Natural killer cell (primary cell): Measurements from ENCODE around the gene SV2C. TPM values are rescaled to one million over a fixed set of nuclear protein-coding genes. Genes with fewer than 3 reads are reported as not detected.

Source experiments
- ATAC-seq, 3 donors: fragments of 150-1000 bp in 2 of 3; fragments of 200-7000 bp in 1 of 3; cut with Tn5 transposase; 1 replicate in 1 of 3; 2 replicates in 2 of 3; pipeline ENCODE4 v1.10.0; 2021; ENCODE audit warnings: mild to moderate bottlenecking in 2 of 3, moderate library complexity in 2 of 3
- DNase-seq, 2 donors: peaks; one replicate each; pipeline versions ENCODE4 v3.0.0 to v3.0.0-alpha.2; 2013 to 2021; ENCODE audit warnings: mixed read lengths in 1 of 2
- H3K27ac ChIP-seq: one replicate; pipeline ENCODE4 v1.5.1; 2013; ENCODE audit warnings: mild to moderate bottlenecking, low read length
- H3K27me3 ChIP-seq: one replicate; pipeline ENCODE4 v1.6.1; 2013; ENCODE audit warnings: low read length; ENCODE audit not compliant: control insufficient read depth, insufficient read depth
- H3K36me3 ChIP-seq: one replicate; pipeline ENCODE4 v1.6.1; 2013; ENCODE audit warnings: low read length; ENCODE audit not compliant: control insufficient read depth, insufficient read depth
- H3K4me1 ChIP-seq: one replicate; pipeline ENCODE4 v1.6.1; 2013; ENCODE audit warnings: low read length; ENCODE audit not compliant: control insufficient read depth, insufficient read depth
- H3K4me3 ChIP-seq: one replicate; pipeline ENCODE4 v1.5.1; 2013; ENCODE audit warnings: low read length
- H3K9me3 ChIP-seq: one replicate; pipeline ENCODE4 v1.6.1; 2013; ENCODE audit warnings: low read length; ENCODE audit not compliant: control insufficient read depth, insufficient read depth
- H3K27ac Mint-ChIP-seq, 2 donors: one replicate each; pipeline ENCODE4 v1.8.0; 2022; ENCODE audit warnings: mild to moderate bottlenecking in 2 of 2, mixed read lengths in 2 of 2, moderate library complexity in 1 of 2
- H3K27me3 Mint-ChIP-seq, 2 donors: one replicate each; pipeline ENCODE4 v1.8.0; 2022; ENCODE audit warnings: low read depth in 2 of 2, mixed read lengths in 2 of 2
- H3K36me3 Mint-ChIP-seq: one replicate; pipeline ENCODE4 v1.8.0; 2022; ENCODE audit warnings: mixed read lengths
- H3K4me1 Mint-ChIP-seq, 2 donors: one replicate each; pipeline ENCODE4 v1.8.0; 2022; ENCODE audit warnings: mixed read lengths in 2 of 2
- H3K4me3 Mint-ChIP-seq: one replicate; pipeline ENCODE4 v1.8.0; 2022; ENCODE audit warnings: mild to moderate bottlenecking, moderate library complexity, mixed read lengths
- H3K9me3 Mint-ChIP-seq, 2 donors: one replicate each; pipeline ENCODE4 v1.8.0; 2022; ENCODE audit warnings: mixed read lengths in 2 of 2
- WGBS: methylation state at CpG from one replicate; pipeline ENCODE4 v1.1.7; 2013; ENCODE audit warnings: missing lambda C conversion rate; ENCODE audit not compliant: insufficient coverage; 5-methylcytosine and 5-hydroxymethylcytosine counted together
- intact Hi-C: fragments of 100-400 bp; cut with micrococcal nuclease; formaldehyde crosslinking; loops from one replicate; pipeline ENCODE4 v1.14.2; 2022
- total RNA-seq, 4 donors: library from RNA; stranded (reverse); fragments of 120-200 nt in 1 of 4; gene quantifications; one replicate each; pipeline versions ENCODE4 v1.2.3 to v1.2.4, GENCODE V29; 2013 to 2022
- TF ChIP-seq, protein P1 (sequence below): fragments of 200-600 bp; IDR thresholded peaks from one replicate; pipeline ENCODE4 v1.8.0; 2022; ENCODE audit warnings: antibody characterized with exemption

Gene SV2C
- total RNA-seq, 3 donors from 2014 or later (not counting 1 experiment from before 2014, with no cell fraction given), result not detected

DNA sequence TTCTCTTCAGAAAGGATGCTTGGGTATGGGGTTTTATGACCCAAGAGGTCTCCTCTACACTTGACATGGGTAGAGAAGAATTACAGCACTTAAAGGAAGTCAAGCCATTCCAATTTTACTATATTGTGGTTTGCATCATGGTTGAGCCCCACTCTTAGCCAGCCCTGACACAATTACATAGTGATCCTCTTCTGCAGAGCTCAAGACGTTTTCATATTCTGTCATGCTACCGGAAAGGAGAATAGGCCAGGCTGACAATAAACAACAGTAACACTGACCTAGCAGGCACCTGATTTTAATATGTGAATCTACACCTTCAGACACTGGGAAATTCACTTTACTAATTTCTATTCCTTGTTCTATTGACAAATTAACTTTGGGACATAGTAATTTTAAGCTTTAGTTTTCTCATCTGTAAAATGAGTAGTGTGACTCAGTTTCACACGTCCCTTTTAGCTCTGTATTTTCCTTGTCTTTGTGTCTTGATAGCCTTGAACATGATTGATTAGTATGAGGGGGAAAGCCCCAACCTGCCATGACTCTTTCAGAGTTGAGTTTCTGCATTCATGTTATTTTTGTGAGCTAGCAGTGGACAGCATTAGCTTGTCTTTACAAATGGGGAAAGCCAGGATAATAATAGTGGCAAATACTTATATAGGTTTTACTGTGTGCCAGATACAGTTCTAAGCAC lies 83.8 kb downstream of the SV2C start:
- no peak for ATAC-seq

DNA sequence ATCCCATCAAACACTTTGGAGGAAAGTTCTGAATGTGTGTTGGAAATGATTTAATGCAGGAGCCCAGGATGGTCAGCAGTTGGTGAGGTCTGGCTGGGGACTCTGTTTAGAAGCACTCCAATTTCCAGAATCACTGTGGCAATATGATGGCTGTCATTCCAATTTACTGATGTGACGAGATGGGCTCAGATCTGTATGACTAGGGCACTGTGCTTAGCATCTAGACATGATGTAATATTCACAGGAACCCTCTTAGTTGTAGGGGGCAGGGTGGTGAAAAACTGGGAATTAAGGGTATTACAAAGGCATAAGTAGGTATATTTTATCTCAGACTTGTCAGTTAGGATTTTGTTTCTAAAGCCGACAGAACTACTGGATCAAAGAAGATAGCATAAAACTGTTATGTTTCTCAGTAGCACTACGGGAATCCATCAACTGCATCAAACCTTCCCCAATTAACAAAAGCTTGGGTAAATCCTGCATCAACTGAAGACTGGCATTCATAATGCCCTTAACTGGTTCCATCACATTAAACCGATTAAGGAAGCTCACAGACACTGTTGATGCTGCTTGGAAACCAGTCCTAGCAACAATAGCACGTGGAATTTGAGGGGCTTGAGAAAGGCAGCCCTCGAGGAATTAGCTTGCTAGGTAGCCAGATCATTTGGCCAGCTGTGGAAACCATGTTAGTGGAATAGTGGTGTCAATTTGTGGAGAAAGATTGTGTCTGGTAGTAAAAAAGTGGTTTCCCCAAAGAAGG lies 86.1 kb downstream of the SV2C start:
- H3K9me3 Mint-ChIP-seq, result peaks cover 0 to 3% of the 10 kb centered on the region in 2 donors
- TF ChIP-seq, protein P1, sequence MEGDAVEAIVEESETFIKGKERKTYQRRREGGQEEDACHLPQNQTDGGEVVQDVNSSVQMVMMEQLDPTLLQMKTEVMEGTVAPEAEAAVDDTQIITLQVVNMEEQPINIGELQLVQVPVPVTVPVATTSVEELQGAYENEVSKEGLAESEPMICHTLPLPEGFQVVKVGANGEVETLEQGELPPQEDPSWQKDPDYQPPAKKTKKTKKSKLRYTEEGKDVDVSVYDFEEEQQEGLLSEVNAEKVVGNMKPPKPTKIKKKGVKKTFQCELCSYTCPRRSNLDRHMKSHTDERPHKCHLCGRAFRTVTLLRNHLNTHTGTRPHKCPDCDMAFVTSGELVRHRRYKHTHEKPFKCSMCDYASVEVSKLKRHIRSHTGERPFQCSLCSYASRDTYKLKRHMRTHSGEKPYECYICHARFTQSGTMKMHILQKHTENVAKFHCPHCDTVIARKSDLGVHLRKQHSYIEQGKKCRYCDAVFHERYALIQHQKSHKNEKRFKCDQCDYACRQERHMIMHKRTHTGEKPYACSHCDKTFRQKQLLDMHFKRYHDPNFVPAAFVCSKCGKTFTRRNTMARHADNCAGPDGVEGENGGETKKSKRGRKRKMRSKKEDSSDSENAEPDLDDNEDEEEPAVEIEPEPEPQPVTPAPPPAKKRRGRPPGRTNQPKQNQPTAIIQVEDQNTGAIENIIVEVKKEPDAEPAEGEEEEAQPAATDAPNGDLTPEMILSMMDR, result no peak
- H3K36me3 Mint-ChIP-seq, result no peaks in the 10 kb centered on the region
- DNase-seq (no peak), ATAC-seq (no peak)
- intact Hi-C loops, result no loop called here
- Histone ChIP-seq H3K27ac (no peak overlapping the region), H3K27me3 (no peaks in the 10 kb centered on the region), H3K4me3 (no peak overlapping the region), H3K4me1 (no peaks in the 10 kb centered on the region), H3K36me3 (no peaks in the 10 kb centered on the region), H3K9me3 (no peaks in the 10 kb centered on the region)
- no peaks in the 10 kb centered on the region for H3K4me1 Mint-ChIP-seq
- H3K27me3 Mint-ChIP-seq, result peaks cover 11 to 12% of the 10 kb centered on the region in 2 donors
- whole genome bisulfite sequencing, result 89% methylated on average over 6 of the region's 6 CpGs
- H3K4me3 Mint-ChIP-seq, result no peak overlapping the region
- no peak overlapping the region for H3K27ac Mint-ChIP-seq

More for the DNA sequence above, 83.8 kb downstream of the SV2C start:
- intact Hi-C loops, result no loop called here
- Histone ChIP-seq H3K4me1 (no peaks in the 10 kb centered on the region), H3K9me3 (no peaks in the 10 kb centered on the region), H3K27me3 (no peaks in the 10 kb centered on the region), H3K36me3 (no peaks in the 10 kb centered on the region), H3K27ac (no peak overlapping the region), H3K4me3 (no peak overlapping the region)
- H3K36me3 Mint-ChIP-seq, result no peaks in the 10 kb centered on the region
- TF ChIP-seq, protein P1, result no peak
- peaks cover 0 to 3% of the 10 kb centered on the region in 2 donors for H3K9me3 Mint-ChIP-seq
- no peak overlapping the region for H3K4me3 Mint-ChIP-seq
- no peak overlapping the region for H3K27ac Mint-ChIP-seq
- DNase-seq, result no peak
- peaks cover 11 to 12% of the 10 kb centered on the region in 2 donors for H3K27me3 Mint-ChIP-seq
- WGBS, result 72% methylated on average over 3 of the region's 3 CpGs
- no peaks in the 10 kb centered on the region for H3K4me1 Mint-ChIP-seq

DNA sequence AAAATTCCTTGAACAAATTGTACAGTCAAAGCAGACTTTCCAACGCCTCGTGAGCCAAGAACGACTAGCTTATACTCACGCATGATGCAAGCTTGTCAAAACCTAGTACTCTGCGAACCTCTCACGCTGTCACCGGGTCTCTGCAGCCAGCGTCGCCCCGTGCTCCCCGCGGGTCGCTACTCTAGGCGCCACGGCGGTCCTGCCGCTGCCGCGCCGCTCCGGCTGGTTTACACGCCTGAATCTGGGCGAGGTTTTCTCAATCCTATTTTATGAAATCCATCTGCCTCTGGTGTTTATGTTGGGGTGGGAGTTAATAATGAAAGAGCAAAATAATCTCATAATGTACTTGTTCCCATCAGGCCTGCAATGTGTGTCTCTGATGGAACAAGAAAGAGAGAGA lies 90.9 kb downstream of the SV2C start:
- Mint-ChIP-seq H3K4me1 (peaks cover 7 to 22% of the 10 kb centered on the region in 2 donors), H3K36me3 (no peaks in the 10 kb centered on the region), H3K4me3 (no peak overlapping the region), H3K9me3 (no peaks in the 10 kb centered on the region), H3K27ac (no peak overlapping the region), H3K27me3 (peaks cover 0 to 2% of the 10 kb centered on the region in 2 donors)
- TF ChIP-seq, protein P1, result no peak
- Histone ChIP-seq H3K27me3 (no peaks in the 10 kb centered on the region), H3K4me1 (peaks cover 18% of the 10 kb centered on the region), H3K36me3 (no peaks in the 10 kb centered on the region), H3K27ac (no peak overlapping the region), H3K9me3 (no peaks in the 10 kb centered on the region), H3K4me3 (no peak overlapping the region)
- peak; percentile 40 to 70 (median 54) for ATAC-seq
- no peak for DNase-seq
- WGBS, result 98% methylated on average over 23 of the region's 23 CpGs
- intact Hi-C loops, result no loop called here
